NCI-H460 (cell line): ENCODE results near the gene CITED1. TPM values are rescaled to one million over a fixed set of nuclear protein-coding genes. Genes with fewer than 3 reads are reported as not detected.
"Not testable (repeated sequence)": the region's sequence is repeated elsewhere in the genome, so short reads cannot be mapped to it uniquely, and the experiment has no call there.

ENCODE experiments used
- DNase-seq: peaks from one replicate; pipeline ENCODE4 v3.0.0-alpha.2; 2016; ENCODE audit warnings: low read depth; ENCODE audit errors: extremely low read depth
- polyA plus RNA-seq: library from polyadenylated mRNA; depleted of rRNA; stranded (reverse); fragments of >200 nt; gene quantifications from 2 replicates; pipeline ENCODE4 v1.2.3, GENCODE V29; 2014; cell fraction: nucleus; rRNA removed
- total RNA-seq: library from RNA; depleted of rRNA; stranded (reverse); fragments of >200 nt; shearing (Covaris generic); gene quantifications from 2 replicates; pipeline ENCODE4 v1.2.3, GENCODE V29; 2014; rRNA removed

CITED1 gene
- total RNA-seq: not detected in 2 replicates
- 0.51 and 0.57 TPM in 2 replicates for polyA plus RNA-seq

DNA sequence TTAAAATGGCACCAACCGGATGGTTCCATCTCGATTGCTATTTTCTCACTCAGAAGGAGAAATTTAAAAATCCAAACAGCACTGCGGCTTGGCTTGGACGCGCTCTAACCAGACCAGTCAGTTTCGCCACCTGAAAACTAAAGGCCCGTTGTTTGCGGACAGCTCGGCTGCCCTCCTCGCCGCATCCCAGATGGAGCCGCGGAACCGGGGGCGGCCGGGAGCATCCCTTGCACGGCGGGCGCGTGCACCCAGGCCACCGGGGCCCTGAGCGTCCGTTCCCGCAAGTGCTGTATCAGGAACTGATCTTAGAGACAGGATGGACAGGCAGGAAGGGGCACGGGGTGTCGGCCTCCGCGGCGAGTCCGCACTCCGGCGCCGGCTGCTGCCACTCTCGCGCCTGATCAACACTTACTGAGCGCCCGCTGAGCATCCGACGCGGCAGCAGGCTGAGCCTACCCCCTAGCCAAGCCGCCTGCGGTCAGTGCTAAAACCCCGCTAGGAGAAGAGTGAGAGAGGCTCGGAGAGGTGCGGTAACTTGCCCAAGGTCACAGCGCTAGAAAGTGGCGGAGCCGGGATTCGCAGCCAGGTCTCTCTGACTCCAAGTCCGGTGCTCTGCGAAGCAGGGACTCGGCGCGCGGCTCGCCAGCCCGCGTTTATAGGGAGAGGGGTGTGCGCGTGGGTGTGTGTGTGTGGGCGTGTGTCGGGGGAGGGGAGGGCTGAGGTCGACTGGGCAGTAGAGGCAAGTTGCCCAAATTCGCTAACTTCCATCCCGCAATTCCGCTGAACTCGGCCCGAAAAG lies at the start of gene CITED1:
Gene CITED1, minus strand, starts transcription at position 629 of the 799 bp plus-strand sequence. CDS start 3,045 bp downstream, outside the sequence.
- no peak for DNase-seq

GRCh38 chrX:72352786-72353185 lies 47.1 kb upstream of the CITED1 start:
- DNase-seq: no peak

DNA sequence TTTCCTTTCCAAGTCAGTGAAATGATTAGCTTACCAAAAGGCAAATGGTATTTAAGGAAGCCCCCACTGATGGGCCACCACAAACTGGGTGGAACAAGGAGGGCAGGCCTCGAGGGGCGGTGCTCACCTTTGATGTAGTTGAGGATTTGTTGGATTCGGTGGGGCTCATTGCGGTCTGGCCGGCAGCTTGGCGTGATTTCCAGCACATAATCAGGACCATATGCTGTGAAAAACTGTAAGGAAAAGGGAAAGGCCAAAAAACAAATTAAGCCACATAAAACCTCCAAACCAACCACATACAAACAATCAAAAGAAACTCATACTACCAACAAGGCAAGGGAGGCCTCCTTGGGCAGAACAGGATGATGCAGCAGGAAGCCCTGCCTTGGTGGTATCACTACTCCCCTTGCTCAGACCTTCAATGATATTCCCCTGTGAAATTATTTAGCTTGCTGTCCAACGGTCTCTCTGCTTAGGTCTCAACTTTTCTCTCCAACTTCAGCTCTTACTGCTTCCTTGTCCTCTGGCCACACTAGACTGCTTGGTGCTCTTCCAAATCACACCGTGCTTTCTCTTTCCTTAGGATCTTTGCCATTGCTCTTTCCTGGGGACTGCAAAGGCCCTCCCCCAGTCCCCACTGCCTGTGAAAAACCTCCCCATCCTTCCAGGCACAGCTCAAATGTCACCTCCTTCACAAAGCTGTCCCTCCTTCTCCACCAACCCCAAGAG lies 46.1 kb upstream of the CITED1 start:
- no peak for DNase-seq

DNA sequence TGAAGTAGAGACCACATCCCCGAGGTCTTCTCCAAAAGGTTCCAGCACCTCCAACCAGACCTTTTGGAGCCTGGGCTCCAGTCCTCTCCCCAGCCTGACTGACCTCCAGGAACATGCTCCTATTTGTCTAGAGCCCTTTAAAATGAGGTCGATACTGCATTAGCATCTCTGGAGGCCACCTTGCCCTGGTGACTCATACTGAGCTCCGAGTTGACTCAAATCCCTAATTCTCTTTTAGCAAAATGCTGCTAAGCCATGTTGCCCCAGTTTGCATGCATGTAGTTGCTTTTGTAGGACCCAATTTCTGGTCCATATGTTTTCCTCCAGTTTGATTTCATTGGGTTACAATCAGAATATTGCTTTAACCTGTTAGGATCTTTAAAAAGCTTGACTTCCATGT lies 43.5 kb upstream of the CITED1 start:
- no peak for DNase-seq

DNA sequence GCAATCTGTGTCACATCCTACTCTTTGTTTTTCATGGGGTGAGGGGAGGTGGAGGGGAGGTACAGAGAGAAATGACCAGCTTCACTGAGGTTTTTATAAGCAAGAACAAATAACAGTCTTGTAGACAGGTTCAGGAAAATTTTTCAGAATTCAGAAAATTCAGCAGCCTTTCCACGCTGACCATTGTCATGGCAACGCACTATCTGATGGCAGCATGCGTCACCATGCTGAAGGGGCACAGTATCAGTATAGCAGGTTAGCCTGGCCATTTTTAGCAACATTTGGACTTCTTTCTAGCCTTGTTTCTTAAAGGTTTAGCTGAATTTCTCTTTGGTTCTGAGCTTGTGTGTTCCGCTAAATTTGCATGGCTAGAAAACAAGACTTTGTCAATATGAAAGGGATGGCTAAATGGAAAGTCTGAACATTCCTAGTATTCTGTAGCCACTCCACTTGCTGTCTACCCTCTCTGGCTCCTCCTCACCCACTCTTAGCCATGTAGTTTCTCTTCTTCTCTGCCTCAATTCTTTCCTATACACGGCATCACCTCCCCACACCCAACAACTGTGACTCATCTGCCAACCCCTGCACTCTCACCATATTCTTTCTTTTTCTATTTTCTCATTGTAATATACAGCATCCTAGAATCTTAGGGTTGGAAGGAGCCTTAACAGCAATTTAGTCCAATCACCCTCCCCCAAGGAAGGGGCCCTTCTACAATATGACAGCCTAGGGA lies 42.7 kb upstream of the CITED1 start:
- DNase-seq: no peak

GRCh38 chrX:72347366-72347765 lies 41.7 kb upstream of the CITED1 start:
- no peak for DNase-seq

DNA sequence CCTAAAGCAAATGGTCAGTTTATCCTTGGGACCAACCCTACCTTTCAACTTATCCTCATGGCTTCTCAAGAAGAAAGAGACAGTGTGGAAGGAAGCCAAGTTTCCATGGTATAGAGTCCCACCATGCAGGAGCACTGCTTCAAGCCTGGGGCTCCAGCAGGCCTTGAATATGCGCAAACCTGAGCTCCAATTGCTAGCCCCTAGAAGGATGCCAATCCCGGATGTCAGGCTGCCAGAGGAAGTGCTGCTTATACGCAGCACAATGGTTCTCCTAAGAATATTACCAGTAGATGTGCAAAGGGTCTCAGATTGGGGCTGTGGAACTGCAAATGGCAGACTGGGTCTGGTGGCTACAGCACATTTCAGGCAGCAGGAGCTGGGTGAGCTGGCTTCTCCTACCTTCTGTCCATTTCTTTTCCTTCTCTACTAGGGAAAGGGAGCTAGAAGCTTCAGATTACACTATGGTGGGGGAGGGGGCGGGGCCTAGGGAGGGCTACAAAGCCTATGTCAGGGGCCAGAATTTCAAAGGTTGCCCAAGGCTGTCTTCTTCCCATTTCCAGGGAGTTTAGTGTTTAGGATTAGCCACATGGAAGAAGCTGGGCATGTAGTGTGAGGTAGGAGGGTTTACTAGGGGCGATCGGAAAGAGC lies 40.7 kb upstream of the CITED1 start:
- DNase-seq: no peak

GRCh38 chrX:72340626-72341025 lies 34.9 kb upstream of the CITED1 start:
- DNase-seq: no peak

- DNase-seq: no peak
These were observed 34.3 kb upstream of the CITED1 start for GRCh38 chrX:72340041-72340440.

DNA sequence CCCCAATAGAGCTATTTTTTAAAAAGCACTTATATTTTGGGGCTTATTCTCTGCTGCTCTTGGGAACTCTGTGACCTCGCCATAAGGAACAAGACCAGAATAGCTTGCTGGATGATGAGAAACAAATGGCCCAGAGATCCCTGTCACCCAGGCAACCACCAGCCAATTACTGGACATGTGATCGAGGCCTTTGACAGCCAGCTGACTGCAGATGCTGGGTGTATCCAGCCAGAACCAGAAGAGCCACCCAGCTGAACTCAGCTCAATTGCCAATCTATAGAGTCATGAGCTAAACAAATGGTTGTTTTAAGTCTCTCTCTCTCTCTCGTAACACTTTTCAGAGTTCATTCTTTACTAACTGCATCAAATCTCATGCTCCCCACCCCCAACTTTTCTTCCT lies 24.4 kb upstream of the CITED1 start:
- no peak for DNase-seq

- no peak for DNase-seq
These were observed 21.0 kb upstream of the CITED1 start for GRCh38 chrX:72326605-72327300.

- DNase-seq: not testable (repeated sequence)
These were observed 13.9 kb upstream of the CITED1 start for GRCh38 chrX:72319651-72320050.

DNA sequence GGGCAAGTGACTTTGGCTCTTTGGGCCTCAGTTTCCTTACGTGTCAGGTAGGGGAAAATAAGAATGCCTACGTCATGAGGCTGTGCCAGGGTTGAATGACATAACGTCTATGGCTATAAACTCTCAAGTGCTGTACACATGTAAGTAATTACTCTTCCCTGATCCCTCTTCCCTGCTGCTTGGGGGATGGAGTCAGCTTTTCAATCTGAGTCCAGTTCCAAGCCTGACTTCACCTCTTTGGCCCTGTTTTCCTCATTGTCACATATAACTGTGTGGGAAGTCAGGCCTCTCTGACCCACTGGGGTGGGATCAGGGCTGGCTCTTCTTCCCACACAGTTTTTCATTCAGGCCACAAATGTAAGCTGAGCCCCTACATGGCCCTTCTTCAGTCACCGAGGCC lies 11.4 kb upstream of the CITED1 start:
- no peak for DNase-seq

DNA sequence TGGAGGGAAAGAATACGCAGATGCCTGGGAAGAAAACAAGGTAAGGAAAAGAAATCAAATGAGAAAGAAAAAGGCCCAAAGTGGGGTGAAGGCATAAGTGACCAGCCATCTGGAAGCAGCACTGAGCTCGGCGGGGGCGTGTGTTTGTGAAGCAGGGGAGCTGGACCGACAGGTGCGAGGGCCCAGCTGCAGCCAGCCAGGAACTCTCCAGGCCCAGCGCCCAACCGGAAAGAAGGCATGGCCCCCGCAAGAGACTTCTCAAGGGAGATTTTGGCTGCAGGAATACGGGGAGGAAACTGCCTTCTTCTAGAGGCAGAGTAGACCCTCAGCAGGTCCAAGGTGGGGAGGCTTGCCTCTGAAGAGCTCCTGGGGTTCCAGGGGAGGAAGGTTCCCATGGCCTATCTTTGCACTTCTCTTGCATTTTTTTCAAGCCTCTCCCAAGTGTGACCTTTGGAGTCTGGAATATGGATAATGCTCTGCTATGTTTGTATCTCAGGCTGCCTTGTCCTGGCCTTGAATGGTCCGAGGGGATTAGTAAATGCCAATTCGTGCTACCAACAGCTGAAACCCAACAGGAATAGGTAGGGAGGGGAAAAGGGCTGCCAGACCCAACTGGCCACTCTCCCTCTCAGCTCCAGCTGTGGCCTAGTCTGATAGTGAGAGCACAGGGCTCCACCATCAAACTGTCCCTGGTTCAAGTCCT lies 10.8 kb upstream of the CITED1 start:
- DNase-seq: no peak

DNA sequence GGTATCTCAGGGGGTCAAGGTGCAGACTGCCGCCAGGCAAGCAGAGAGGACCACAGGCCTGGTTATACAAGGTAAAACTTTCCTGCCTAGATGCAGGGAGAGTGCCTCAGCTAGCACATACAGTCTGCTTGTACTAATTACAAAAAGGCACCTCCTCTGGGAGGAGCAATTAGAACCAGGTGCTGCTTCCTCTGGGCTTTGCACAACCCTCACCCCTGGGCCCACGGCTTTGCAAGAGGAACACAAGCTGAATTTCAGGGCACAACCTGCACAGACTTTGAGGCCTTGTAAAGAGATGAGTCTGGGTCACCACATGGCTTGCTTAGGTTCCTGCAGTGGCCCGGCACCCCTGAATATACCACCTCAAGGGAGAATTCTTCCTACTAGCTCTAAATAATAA lies 9.2 kb upstream of the CITED1 start:
- no peak for DNase-seq

DNA sequence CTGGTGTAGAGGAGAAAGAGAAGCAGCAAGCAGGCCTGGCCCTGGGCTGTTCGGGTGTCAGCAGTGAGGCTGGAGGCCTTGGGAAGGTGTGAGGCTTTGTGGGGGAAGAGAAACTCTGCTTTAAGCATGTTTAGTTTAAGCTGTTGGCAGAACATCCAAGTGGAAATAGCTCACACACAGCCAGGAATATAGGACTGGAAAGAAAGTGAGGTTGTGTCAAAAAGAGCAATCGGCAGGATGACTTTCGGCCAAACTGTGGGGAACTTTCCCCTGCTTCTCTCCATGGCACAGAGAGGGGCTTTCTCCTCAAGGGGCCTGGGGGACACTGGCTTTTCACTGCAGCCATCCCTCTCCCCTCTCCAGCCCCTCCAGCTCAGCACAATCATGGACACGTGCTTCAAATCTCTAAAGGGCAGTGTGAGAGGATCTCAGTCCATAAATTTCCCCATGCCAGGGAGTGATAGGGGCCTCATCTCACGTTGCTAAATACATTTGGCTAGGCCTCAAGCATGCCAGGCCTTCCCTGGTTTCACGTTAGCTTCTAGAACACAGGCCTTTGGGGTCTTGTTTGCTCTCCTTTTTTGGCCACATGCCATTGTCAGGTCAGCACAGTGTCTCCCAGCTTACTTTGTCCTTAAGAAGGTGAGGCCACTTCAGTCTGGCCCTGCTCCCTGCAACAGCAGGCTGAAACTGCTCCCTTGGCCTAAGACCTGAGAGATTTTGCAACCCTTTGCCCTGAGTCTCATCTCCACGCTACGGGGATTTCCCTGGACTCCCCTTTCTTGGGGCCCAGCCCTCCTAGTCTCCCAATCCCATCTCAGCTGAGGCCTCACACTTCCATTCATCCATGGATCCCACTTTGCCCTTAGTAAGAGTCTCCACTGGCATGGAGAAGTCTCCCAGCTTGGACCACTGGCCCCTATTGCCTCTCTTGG lies 8.3 kb upstream of the CITED1 start:
- no peak for DNase-seq

DNA sequence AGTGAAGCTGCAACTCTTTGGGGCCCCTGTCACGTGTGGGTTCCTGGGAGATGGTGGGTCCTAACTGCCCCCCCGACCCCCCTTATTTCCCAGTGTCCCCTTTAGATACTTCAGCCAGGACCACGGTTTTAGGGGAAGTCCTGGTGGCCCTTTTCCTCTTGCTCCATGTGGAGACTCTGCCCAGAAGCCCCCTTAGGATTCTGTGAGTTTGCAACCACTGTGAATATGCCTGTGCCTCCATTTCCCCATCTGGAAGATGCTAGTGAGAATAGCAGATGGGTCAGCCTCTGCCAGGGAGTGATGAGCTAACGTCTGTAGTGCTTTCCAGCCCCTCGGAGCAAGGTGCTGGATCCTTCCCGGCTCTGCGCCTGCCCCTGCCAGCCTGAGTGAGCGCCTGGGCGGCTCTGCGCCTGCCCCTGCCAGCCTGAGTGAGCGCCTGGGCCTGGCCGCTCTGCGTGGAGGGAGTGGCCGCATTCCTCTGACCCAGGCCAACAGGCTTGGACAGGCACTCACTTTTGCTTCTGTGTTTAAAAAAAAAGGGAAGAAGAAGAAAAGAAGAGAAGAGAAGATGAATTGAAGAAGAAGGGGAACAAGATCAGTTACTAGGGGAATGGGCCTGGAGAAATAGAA lies 6.7 kb upstream of the CITED1 start:
- DNase-seq: no peak
